Mesenchymal stem cell (in vitro differentiated cells and primary cell): Measurements from ENCODE around the gene HMG20A.

Experiments
- DNase-seq: peaks from one replicate; pipeline ENCODE4 v3.0.0-alpha.2; 2013
- H2AFZ ChIP-seq: one replicate; pipeline ENCODE4 v1.6.1; 2013; ENCODE audit warnings: low read depth, mild to moderate bottlenecking, control low read depth, inconsistent platforms, low read length, moderate library complexity
- H2AK5ac ChIP-seq: 2 replicates; pipeline ENCODE4 v1.6.1; 2013; ENCODE audit warnings: low read length, moderate library complexity, mild to moderate bottlenecking, inconsistent platforms; ENCODE audit not compliant: severe bottlenecking
- H2BK120ac ChIP-seq: one replicate; pipeline ENCODE4 v1.6.1; 2013; ENCODE audit warnings: low read depth, mild to moderate bottlenecking, inconsistent platforms, low read length, moderate library complexity
- H2BK12ac ChIP-seq, 2 experiments: one replicate each; pipeline ENCODE4 v1.6.1; 2013; ENCODE audit warnings: inconsistent platforms in 2 of 2, low read length in 2 of 2, mild to moderate bottlenecking in 2 of 2, moderate library complexity in 2 of 2, control low read depth in 1 of 2
- H2BK15ac ChIP-seq: one replicate; pipeline ENCODE4 v1.6.1; 2013; ENCODE audit warnings: mild to moderate bottlenecking, low read depth, inconsistent platforms; ENCODE audit not compliant: poor library complexity, severe bottlenecking
- H2BK5ac ChIP-seq: 2 replicates; pipeline ENCODE4 v1.6.1; 2013; ENCODE audit warnings: low read depth, mild to moderate bottlenecking, low read length, control low read depth, inconsistent platforms; ENCODE audit not compliant: poor library complexity, severe bottlenecking
- H3K14ac ChIP-seq, 2 experiments: one replicate each; pipeline ENCODE4 v1.6.1; 2013; ENCODE audit warnings: inconsistent platforms in 2 of 2, low read length in 2 of 2, control low read depth in 1 of 2, mild to moderate bottlenecking in 1 of 2, moderate library complexity in 1 of 2
- H3K18ac ChIP-seq, 2 experiments: one replicate each; pipeline ENCODE4 v1.6.1; 2013; ENCODE audit warnings: inconsistent platforms in 2 of 2, low read length in 2 of 2, control low read depth in 1 of 2, low read depth in 1 of 2, mild to moderate bottlenecking in 1 of 2
- H3K23ac ChIP-seq, 2 experiments: one replicate each; pipeline ENCODE4 v1.6.1; 2013; ENCODE audit warnings: inconsistent platforms in 2 of 2, low read length in 2 of 2, mild to moderate bottlenecking in 2 of 2, moderate library complexity in 2 of 2, control low read depth in 1 of 2
- H3K27ac ChIP-seq: 2 replicates; pipeline ENCODE4 v1.5.1; 2013; ENCODE audit warnings: mild to moderate bottlenecking, moderate library complexity, low read length, control low read depth, inconsistent platforms; ENCODE audit not compliant: poor library complexity, severe bottlenecking
- H3K27me3 ChIP-seq, 2 experiments: 2 replicates each; pipeline versions ENCODE4 v1.6.1 to v1.7.0; 2013; ENCODE audit warnings: low read length in 2 of 2, mild to moderate bottlenecking in 2 of 2, moderate library complexity in 2 of 2, control low read depth in 1 of 2, inconsistent platforms in 1 of 2; ENCODE audit not compliant: control insufficient read depth in 1 of 2, insufficient read depth in 1 of 2
- H3K36me3 ChIP-seq, 2 experiments: 2 replicates each; pipeline versions ENCODE4 v1.6.1 to v1.7.0; 2013; ENCODE audit warnings: low read length in 2 of 2, control low read depth in 1 of 2, inconsistent platforms in 1 of 2, low read depth in 1 of 2, mild to moderate bottlenecking in 1 of 2; ENCODE audit not compliant: insufficient read depth in 2 of 2, control insufficient read depth in 1 of 2
- H3K4ac ChIP-seq, 2 experiments: one replicate each; pipeline ENCODE4 v1.6.1; 2013; ENCODE audit warnings: inconsistent platforms in 2 of 2, low read length in 2 of 2, mild to moderate bottlenecking in 2 of 2, moderate library complexity in 2 of 2, control low read depth in 1 of 2, low read depth in 1 of 2
- H3K4me1 ChIP-seq: 2 replicates; pipeline ENCODE4 v1.6.1; 2013; ENCODE audit warnings: low read depth, low read length, control low read depth; ENCODE audit not compliant: control insufficient read depth, insufficient read depth
- H3K4me2 ChIP-seq: 2 replicates; pipeline ENCODE4 v1.6.1; 2013; ENCODE audit warnings: low read length, mild to moderate bottlenecking, inconsistent platforms; ENCODE audit not compliant: poor library complexity, severe bottlenecking
- H3K4me3 ChIP-seq, 2 experiments: 2 replicates each; pipeline versions ENCODE4 v1.5.1 to v1.7.0; 2013; ENCODE audit warnings: low read length in 2 of 2, mild to moderate bottlenecking in 2 of 2, control low read depth in 1 of 2, low read depth in 1 of 2; ENCODE audit not compliant: insufficient read depth in 1 of 2
- H3K79me1 ChIP-seq: replicated peaks from 2 replicates; pipeline ENCODE4 v1.6.1; 2013; ENCODE audit warnings: mild to moderate bottlenecking, control low read depth, low read length, inconsistent platforms; ENCODE audit not compliant: poor library complexity, severe bottlenecking
- H3K9ac ChIP-seq: 2 replicates; pipeline ENCODE4 v1.7.0; 2013; ENCODE audit warnings: mild to moderate bottlenecking, low read length, moderate library complexity
- H3K9me3 ChIP-seq: 2 replicates; pipeline ENCODE4 v1.7.0; 2013; ENCODE audit warnings: mild to moderate bottlenecking, low read length; ENCODE audit not compliant: control insufficient read depth
- H4K8ac ChIP-seq: one replicate; pipeline ENCODE4 v1.6.1; 2013; ENCODE audit warnings: inconsistent platforms, mild to moderate bottlenecking, low read length, moderate library complexity
- H4K91ac ChIP-seq: one replicate; pipeline ENCODE4 v1.6.1; 2013; ENCODE audit warnings: mild to moderate bottlenecking, low read length, inconsistent platforms
- WGBS: methylation state at CpG from one replicate; pipeline ENCODE4 v1.1.7; 2013; ENCODE audit warnings: mixed read lengths; 5-methylcytosine and 5-hydroxymethylcytosine counted together

The HMG20A gene

DNA sequence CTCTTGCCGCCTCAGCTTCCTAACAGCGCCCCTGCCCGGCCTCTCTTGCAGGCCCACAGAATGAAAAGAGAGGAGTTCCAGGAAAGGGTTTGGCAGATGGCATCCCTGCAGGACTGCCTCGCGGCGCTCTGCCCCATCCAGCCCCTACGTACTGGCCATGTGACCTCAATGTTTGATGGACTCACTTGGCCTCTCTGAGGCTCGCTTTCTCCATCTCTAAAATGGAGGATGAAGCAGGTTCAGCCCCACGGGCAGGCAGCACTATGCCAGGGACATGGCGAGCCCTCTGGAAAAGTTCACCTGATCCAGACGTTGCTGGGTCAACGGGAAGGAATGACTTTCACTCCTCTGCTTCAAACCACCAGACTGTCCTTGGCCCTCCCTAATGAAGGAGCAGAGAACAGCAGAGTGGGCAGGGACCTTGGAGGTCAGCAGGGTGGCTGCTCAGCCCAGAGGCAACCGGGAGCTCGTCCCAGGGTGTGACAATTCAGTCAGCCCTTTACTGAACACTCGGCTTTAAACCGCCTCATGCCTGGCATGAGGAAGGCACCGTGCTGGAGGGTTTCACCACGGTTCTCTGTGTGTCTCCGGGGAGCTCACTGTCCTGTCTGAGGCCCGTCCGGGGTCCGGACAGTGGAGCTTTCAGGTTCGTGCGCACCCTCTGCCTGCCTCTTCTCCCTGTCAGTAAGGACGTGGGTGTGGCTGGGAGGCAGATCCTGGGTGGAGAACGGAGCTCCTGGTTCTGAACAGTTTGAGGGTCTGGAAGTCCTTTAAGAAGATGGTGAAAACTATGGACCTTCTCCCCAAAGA, 110.7 kb downstream of the HMG20A start:
- WGBS = 94% methylated on average over 26 of the region's 26 CpGs
- Histone ChIP-seq H3K14ac (no peak overlapping the region), H3K4ac (no peak overlapping the region), H2BK15ac (peak overlapping the region; percentile 84), H4K8ac (no peak overlapping the region), H2AK5ac (no peak overlapping the region), H3K9ac (no peak overlapping the region), H2AFZ (no peak overlapping the region), H2BK12ac (peak overlapping the region in 1 of 2 experiments; percentile 17), H3K4me2 (no peak overlapping the region), H3K18ac (no peak overlapping the region), H3K4me3 (no peak overlapping the region), H3K4me1 (peaks cover 21% of the 10 kb centered on the region), H3K9me3 (no peaks in the 10 kb centered on the region), H2BK5ac (no peak overlapping the region), H3K36me3 (no peaks in the 10 kb centered on the region), H3K27ac (no peak overlapping the region), H3K23ac (no peak overlapping the region), H3K79me1 (no peaks in the 10 kb centered on the region), H2BK120ac (no peak overlapping the region), H4K91ac (no peak overlapping the region), H3K27me3 (peaks cover 14 to 32% of the 10 kb centered on the region in 2 experiments)
- no peak for DNase-seq

GRCh38 chr15:77532067-77532710, 111.5 kb downstream of the HMG20A start:
- H3K4me3 ChIP-seq = no peak overlapping the region
- H3K27ac ChIP-seq = no peak overlapping the region
- peak overlapping the region in 1 of 2 experiments; percentile 6 for H3K18ac ChIP-seq
- H3K4me2 ChIP-seq = no peak overlapping the region
- H3K9ac ChIP-seq = no peak overlapping the region
- no peak overlapping the region for H2BK12ac ChIP-seq
- H3K79me1 ChIP-seq = no peaks in the 10 kb centered on the region
- peaks cover 19 to 40% of the 10 kb centered on the region in 2 experiments for H3K27me3 ChIP-seq
- H3K9me3 ChIP-seq = no peaks in the 10 kb centered on the region
- H4K91ac ChIP-seq = no peak overlapping the region
- no peak overlapping the region for H2AK5ac ChIP-seq
- no peak overlapping the region for H2BK120ac ChIP-seq
- no peak overlapping the region for H2BK5ac ChIP-seq
- no peak overlapping the region for H3K14ac ChIP-seq
- no peaks in the 10 kb centered on the region for H3K36me3 ChIP-seq
- H3K4ac ChIP-seq = no peak overlapping the region
- no peak for DNase-seq
- no peak overlapping the region for H4K8ac ChIP-seq
- H2AFZ ChIP-seq = no peak overlapping the region
- H3K4me1 ChIP-seq = peaks cover 14% of the 10 kb centered on the region
- 84% methylated on average over 3 of the region's 3 CpGs for WGBS
- H3K23ac ChIP-seq = no peak overlapping the region
- no peak overlapping the region for H2BK15ac ChIP-seq

DNA sequence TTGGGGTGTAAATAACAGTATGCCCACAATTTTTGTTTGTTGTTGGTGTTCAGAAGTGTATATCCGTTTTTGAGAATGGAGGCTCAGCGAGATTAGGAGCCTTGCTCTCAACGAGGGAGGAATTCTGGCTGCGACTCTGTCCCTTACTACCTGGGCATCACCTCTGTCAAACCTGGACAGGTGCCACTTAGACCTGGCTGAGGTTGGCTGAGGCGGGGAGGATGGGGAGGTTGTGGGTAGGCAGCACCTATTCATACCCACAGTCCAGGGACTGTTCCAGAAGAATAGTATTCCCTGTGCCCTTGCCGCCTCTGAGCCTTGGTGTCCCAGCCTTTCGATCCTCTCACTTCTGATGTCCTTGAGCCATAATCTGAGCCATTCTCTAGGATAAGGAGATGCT, 112.2 kb downstream of the HMG20A start:
- peak overlapping the region in 1 of 2 experiments; percentile 10 for H2BK12ac ChIP-seq
- H3K4ac ChIP-seq = peak overlapping the region in 1 of 2 experiments; percentile 3
- no peak overlapping the region for H3K4me2 ChIP-seq
- no peak overlapping the region for H2BK15ac ChIP-seq
- H2BK120ac ChIP-seq = no peak overlapping the region
- H2AFZ ChIP-seq = no peak overlapping the region
- no peak overlapping the region for H3K9ac ChIP-seq
- 84% methylated on average over 7 of the region's 7 CpGs for WGBS
- peaks cover 8% of the 10 kb centered on the region for H3K4me1 ChIP-seq
- no peak for DNase-seq
- H3K23ac ChIP-seq = no peak overlapping the region
- H3K4me3 ChIP-seq = no peak overlapping the region
- peaks cover 21 to 47% of the 10 kb centered on the region in 2 experiments for H3K27me3 ChIP-seq
- H4K91ac ChIP-seq = no peak overlapping the region
- H2BK5ac ChIP-seq = no peak overlapping the region
- H3K36me3 ChIP-seq = no peaks in the 10 kb centered on the region
- no peaks in the 10 kb centered on the region for H3K9me3 ChIP-seq
- H3K27ac ChIP-seq = no peak overlapping the region
- no peak overlapping the region for H3K14ac ChIP-seq
- H3K18ac ChIP-seq = no peak overlapping the region
- H4K8ac ChIP-seq = no peak overlapping the region
- H2AK5ac ChIP-seq = no peak overlapping the region
- H3K79me1 ChIP-seq = no peaks in the 10 kb centered on the region
